GM23338 (cell line): ENCODE data around the gene GPC6. TPM values are rescaled to one million over a fixed set of nuclear protein-coding genes. Genes with fewer than 3 reads are reported as not detected.

ENCODE experiments used
- ATAC-seq: fragments of 200-7000 bp; cut with Tn5 transposase; 3 replicates; pipeline ENCODE4 v1.9.1; 2020
- DNase-seq: peaks from one replicate; pipeline ENCODE4 v3.0.0-alpha.2; 2015; ENCODE audit warnings: low spot score
- H2AFZ ChIP-seq: fragments of 200-600 bp; sonication (generic); 2 replicates; pipeline ENCODE4 v1.8.0; 2016; ENCODE audit warnings: antibody characterized with exemption, mild to moderate bottlenecking, moderate library complexity
- H3F3A ChIP-seq: fragments of 200-600 bp; sonication (generic); replicated peaks from 2 replicates; pipeline ENCODE4 v1.8.0; 2017; ENCODE audit warnings: antibody characterized with exemption, mixed run types, low read depth
- H3K27ac ChIP-seq: fragments of 200-600 bp; sonication (generic); 2 replicates; pipeline ENCODE4 v1.6.1; 2016; ENCODE audit warnings: low read depth
- H3K27me3 ChIP-seq: fragments of 200-600 bp; sonication (generic); 2 replicates; pipeline ENCODE4 v1.8.0; 2016; ENCODE audit warnings: mild to moderate bottlenecking, mixed run types, moderate library complexity; ENCODE audit not compliant: insufficient read depth
- H3K36me3 ChIP-seq: fragments of 200-600 bp; sonication (generic); 2 replicates; pipeline ENCODE4 v1.8.0; 2016; ENCODE audit warnings: mild to moderate bottlenecking; ENCODE audit not compliant: insufficient read depth
- H3K4me1 ChIP-seq: fragments of 200-600 bp; sonication (generic); 2 replicates; pipeline ENCODE4 v1.8.0; 2016; ENCODE audit warnings: mild to moderate bottlenecking, moderate library complexity; ENCODE audit not compliant: insufficient read depth
- H3K4me2 ChIP-seq: fragments of 200-600 bp; sonication (generic); 2 replicates; pipeline ENCODE4 v1.7.1; 2017; ENCODE audit warnings: mixed run types
- H3K4me3 ChIP-seq: fragments of 200-600 bp; sonication (generic); 2 replicates; pipeline ENCODE4 v1.6.1; 2016; ENCODE audit warnings: mixed run types
- H3K79me2 ChIP-seq: fragments of 200-600 bp; sonication (generic); replicated peaks from 2 replicates; pipeline ENCODE4 v1.8.0; 2017; ENCODE audit warnings: mild to moderate bottlenecking; ENCODE audit not compliant: insufficient read depth
- H3K9me2 ChIP-seq: fragments of 200-600 bp; sonication (generic); 2 replicates; pipeline ENCODE4 v1.8.0; 2017; ENCODE audit not compliant: insufficient read depth
- H4K20me1 ChIP-seq: fragments of 200-600 bp; sonication (generic); replicated peaks from 2 replicates; pipeline ENCODE4 v1.8.0; 2017; ENCODE audit warnings: mild to moderate bottlenecking; ENCODE audit not compliant: insufficient read depth
- H3K27ac Mint-ChIP-seq: 2 replicates; pipeline ENCODE4 v1.8.0; 2020; ENCODE audit warnings: inconsistent platforms, mild to moderate bottlenecking, moderate library complexity, mixed read lengths
- H3K27me3 Mint-ChIP-seq: 3 replicates; pipeline ENCODE4 v1.8.0; 2022; ENCODE audit warnings: low read depth, mild to moderate bottlenecking, moderate library complexity, mixed read lengths, inconsistent platforms; ENCODE audit not compliant: insufficient read depth, poor library complexity
- H3K36me3 Mint-ChIP-seq: 3 replicates; pipeline ENCODE4 v1.8.0; 2021; ENCODE audit warnings: low read depth, mild to moderate bottlenecking, inconsistent platforms, moderate library complexity, mixed read lengths
- H3K4me1 Mint-ChIP-seq: 3 replicates; pipeline ENCODE4 v1.8.0; 2020; ENCODE audit warnings: mild to moderate bottlenecking, inconsistent platforms, mixed read lengths
- H3K4me3 Mint-ChIP-seq: 3 replicates; pipeline ENCODE4 v1.8.0; 2021; ENCODE audit warnings: moderate library complexity, mild to moderate bottlenecking, inconsistent platforms, mixed read lengths
- H3K9me3 Mint-ChIP-seq: 3 replicates; pipeline ENCODE4 v1.8.0; 2020; ENCODE audit warnings: moderate library complexity, mild to moderate bottlenecking, inconsistent platforms, mixed read lengths
- CREB1 ChIP-seq: fragments of 250-450 bp; sonication (Bioruptor Pico); IDR thresholded peaks from 2 replicates; pipeline ENCODE4 v1.5.0; 2020; ENCODE audit warnings: low read depth, mild to moderate bottlenecking, moderate library complexity
- ETS1 ChIP-seq: IDR thresholded peaks from 2 replicates; pipeline ENCODE4 v1.6.1; 2016; ENCODE audit warnings: antibody characterized with exemption
- EZH2 ChIP-seq: fragments of 200-600 bp; sonication (generic); IDR thresholded peaks from one replicate; pipeline ENCODE4 v1.8.0; 2017; ENCODE audit warnings: antibody characterized with exemption, mild to moderate bottlenecking, low read depth; ENCODE audit not compliant: unreplicated experiment
- EZH2phosphoT487 ChIP-seq: fragments of 200-600 bp; sonication (generic); IDR thresholded peaks from one replicate; pipeline ENCODE4 v1.8.1; 2018; ENCODE audit warnings: antibody characterized with exemption; ENCODE audit not compliant: unreplicated experiment
- JUNB ChIP-seq: IDR thresholded peaks from one replicate; pipeline ENCODE4 v1.6.1; 2016; ENCODE audit warnings: antibody characterized with exemption; ENCODE audit not compliant: unreplicated experiment
- NANOG ChIP-seq: IDR thresholded peaks from 2 replicates; pipeline ENCODE4 v1.6.1; 2016; ENCODE audit warnings: antibody characterized with exemption, borderline replicate concordance
- POLR2AphosphoS5 ChIP-seq: IDR thresholded peaks from 2 replicates; pipeline ENCODE4 v1.6.1; 2016; ENCODE audit warnings: antibody characterized with exemption, low read depth
- REST ChIP-seq: IDR thresholded peaks from one replicate; pipeline ENCODE4 v1.6.1; 2018; ENCODE audit warnings: antibody characterized with exemption; ENCODE audit not compliant: unreplicated experiment
- STAT1 ChIP-seq: IDR thresholded peaks from one replicate; pipeline ENCODE4 v1.6.1; 2016; ENCODE audit warnings: antibody characterized with exemption; ENCODE audit not compliant: unreplicated experiment
- ZNF114 ChIP-seq: fragments of 250-450 bp; sonication (Bioruptor Pico); IDR thresholded peaks from 2 replicates; pipeline ENCODE4 v1.5.0; 2020; ENCODE audit warnings: mild to moderate bottlenecking, moderate library complexity
- ZNF331 ChIP-seq: fragments of 250-450 bp; sonication (Bioruptor Pico); IDR thresholded peaks from 2 replicates; pipeline ENCODE4 v1.5.0; 2020; ENCODE audit warnings: low read depth, mild to moderate bottlenecking, moderate library complexity
- ZNF462 ChIP-seq: fragments of 250-450 bp; sonication (Bioruptor Pico); IDR thresholded peaks from 2 replicates; pipeline ENCODE4 v1.5.0; 2020; ENCODE audit warnings: mild to moderate bottlenecking, moderate library complexity
- polyA plus RNA-seq: library from polyadenylated mRNA; unstranded; fragments of >200 nt; fragmentation: Nextera tagmentation; extraction: Ambion mirVana; gene quantifications from 2 replicates; pipeline ENCODE4 v1.2.1, GENCODE V29; 2016
- total RNA-seq: library from RNA; depleted of rRNA; stranded (reverse); fragments of >200 nt; shearing (Covaris generic); gene quantifications from 2 replicates; pipeline ENCODE4 v1.2.3, GENCODE V29; 2014
- TF ChIP-seq, protein P1 (sequence below), 2 experiments: fragments of 200-600 bp in 1 of 2; sonication (generic) in 1 of 2; conservative IDR thresholded peaks; 2 replicates each; pipeline versions ENCODE4 v1.5.1 to v1.6.1; 2016 to 2017; ENCODE audit warnings: antibody characterized with exemption in 2 of 2, low read depth in 2 of 2, mild to moderate bottlenecking in 2 of 2, moderate library complexity in 1 of 2

Gene GPC6
- total and polyA plus RNA-seq, 2 experiments from 2014 or later = 6.4 to 28.6 TPM

- TF ChIP-seq STAT1 (no peak), POLR2AphosphoS5 (no peak), ZNF114 (no peak)
These were observed 235.5 kb downstream of the GPC6 start (continued) for GRCh38 chr13:93462151-93462550.

DNA sequence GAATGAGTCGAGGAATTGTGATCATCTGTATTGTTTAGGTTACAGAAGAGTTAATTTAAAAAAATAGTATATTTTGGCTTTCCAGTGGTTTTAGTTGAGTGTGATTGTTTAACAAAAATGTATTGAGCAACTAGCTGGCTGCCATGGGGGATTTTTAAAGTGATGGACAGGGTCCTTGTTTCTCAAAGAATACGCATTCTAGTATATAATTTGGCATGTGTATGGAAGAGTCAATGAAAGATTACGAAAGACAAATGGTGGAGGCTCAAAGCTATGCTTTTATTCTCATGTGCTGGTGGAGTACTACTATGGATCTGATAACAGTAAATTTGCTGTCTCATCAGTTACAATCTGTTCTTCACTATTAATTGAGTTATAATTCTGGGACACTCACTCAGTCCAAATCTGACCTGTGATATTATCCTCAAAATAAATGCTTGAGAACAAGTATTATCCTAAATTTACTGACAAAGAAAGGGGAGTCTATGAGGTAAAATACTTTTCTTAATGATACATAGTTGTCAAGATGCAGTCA lies 240.0 kb downstream of the GPC6 start:
- Histone ChIP-seq H3K9me2 (peaks cover 5% of the 10 kb centered on the region), H3K27ac (no peak overlapping the region), H3K27me3 (no peaks in the 10 kb centered on the region), H3K4me1 (peaks cover 4% of the 10 kb centered on the region; the same call in 1 of the 2 replicates), H3K36me3 (no peaks in the 10 kb centered on the region; the same call in 1 of the 2 replicates), H3K79me2 (peaks cover 50% of the 10 kb centered on the region), H4K20me1 (no peaks in the 10 kb centered on the region), H2AFZ (no peak overlapping the region), H3K4me3 (no peak overlapping the region), H3K4me2 (no peak overlapping the region), H3F3A (no peaks in the 10 kb centered on the region)
- ATAC-seq (no peak), DNase-seq (no peak)
- peaks cover 6% of the 10 kb centered on the region for H3K27me3 Mint-ChIP-seq
- H3K4me3 Mint-ChIP-seq = no peak overlapping the region
- H3K4me1 Mint-ChIP-seq = peaks cover 9% of the 10 kb centered on the region; the same call in 2 of the 3 replicates
- no peak overlapping the region for H3K27ac Mint-ChIP-seq
- peaks cover 15% of the 10 kb centered on the region for H3K9me3 Mint-ChIP-seq
- TF ChIP-seq POLR2AphosphoS5 = no peak
- TF ChIP-seq REST = no peak
- TF ChIP-seq ZNF114 = no peak
- no peak for TF ChIP-seq CREB1 (CRISPR knock-in tag)
- no peak for TF ChIP-seq EZH2phosphoT487
- TF ChIP-seq ZNF331 (CRISPR knock-in tag) = no peak
- TF ChIP-seq NANOG = no peak
- TF ChIP-seq, protein P1, sequence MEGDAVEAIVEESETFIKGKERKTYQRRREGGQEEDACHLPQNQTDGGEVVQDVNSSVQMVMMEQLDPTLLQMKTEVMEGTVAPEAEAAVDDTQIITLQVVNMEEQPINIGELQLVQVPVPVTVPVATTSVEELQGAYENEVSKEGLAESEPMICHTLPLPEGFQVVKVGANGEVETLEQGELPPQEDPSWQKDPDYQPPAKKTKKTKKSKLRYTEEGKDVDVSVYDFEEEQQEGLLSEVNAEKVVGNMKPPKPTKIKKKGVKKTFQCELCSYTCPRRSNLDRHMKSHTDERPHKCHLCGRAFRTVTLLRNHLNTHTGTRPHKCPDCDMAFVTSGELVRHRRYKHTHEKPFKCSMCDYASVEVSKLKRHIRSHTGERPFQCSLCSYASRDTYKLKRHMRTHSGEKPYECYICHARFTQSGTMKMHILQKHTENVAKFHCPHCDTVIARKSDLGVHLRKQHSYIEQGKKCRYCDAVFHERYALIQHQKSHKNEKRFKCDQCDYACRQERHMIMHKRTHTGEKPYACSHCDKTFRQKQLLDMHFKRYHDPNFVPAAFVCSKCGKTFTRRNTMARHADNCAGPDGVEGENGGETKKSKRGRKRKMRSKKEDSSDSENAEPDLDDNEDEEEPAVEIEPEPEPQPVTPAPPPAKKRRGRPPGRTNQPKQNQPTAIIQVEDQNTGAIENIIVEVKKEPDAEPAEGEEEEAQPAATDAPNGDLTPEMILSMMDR (conservative IDR thresholded peaks at IDR 0.05; ENCODE audit: low read depth in 2 of 2) = no peak
- no peak for TF ChIP-seq ETS1
- no peak for TF ChIP-seq EZH2
- no peak for TF ChIP-seq ZNF462 (CRISPR knock-in tag)
- TF ChIP-seq JUNB = no peak
- H3K36me3 Mint-ChIP-seq = peaks cover 20% of the 10 kb centered on the region; the same call in 2 of the 3 replicates
